GM18511 (cell line): Measurements from ENCODE around the gene GRID2.

Experiments
- ATAC-seq: cut with Tn5 transposase; IDR thresholded peaks from one replicate; pipeline ENCODE4 v1.9.1; 2021; ENCODE audit warnings: mild to moderate bottlenecking, moderate library complexity; ENCODE audit not compliant: unreplicated experiment

GRID2 gene

DNA sequence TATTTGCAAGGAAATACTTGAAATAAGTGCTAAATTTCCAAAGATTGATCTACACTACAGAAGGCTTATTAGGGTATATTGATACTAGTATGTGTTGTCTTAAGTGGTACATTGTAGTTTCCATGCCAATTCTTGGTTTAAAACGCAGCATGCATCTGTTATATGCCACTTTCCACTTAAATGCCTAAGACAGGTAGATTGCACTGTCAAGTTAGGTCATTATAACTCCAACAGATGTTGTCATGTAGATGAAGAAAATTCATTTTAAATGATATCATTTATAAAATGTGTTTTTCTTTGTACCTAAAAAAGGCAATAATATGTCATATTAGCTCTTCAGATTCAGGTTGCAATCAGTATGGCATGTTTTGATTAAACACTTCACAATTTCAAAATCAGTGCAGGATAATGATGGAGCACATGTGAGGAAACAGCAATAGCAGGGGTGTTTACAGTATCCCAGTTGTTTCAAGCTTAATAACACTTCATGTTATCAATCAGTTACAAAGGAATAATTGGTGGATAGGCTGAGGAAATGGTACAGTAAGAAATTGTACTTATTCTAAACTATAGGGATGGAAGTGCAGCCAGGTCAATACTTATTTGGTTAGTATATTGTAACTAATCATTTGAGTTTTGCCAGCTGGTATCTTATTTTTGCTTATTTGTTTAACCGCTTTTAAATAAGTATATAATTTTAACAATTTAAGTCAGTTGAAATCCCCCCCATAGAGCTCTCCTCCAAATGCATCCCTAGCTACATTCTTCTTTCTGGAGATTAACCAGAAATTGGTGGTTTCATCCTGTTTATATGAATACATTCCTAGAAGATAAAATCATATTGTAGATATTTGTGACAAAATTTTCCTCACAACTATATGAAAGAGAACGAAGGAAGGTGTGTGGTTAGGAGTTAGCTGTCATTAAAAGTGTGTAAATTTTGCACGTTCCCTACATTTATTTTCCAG lies 1070.4 kb downstream of the GRID2 start:
- ATAC-seq, result no peak

DNA sequence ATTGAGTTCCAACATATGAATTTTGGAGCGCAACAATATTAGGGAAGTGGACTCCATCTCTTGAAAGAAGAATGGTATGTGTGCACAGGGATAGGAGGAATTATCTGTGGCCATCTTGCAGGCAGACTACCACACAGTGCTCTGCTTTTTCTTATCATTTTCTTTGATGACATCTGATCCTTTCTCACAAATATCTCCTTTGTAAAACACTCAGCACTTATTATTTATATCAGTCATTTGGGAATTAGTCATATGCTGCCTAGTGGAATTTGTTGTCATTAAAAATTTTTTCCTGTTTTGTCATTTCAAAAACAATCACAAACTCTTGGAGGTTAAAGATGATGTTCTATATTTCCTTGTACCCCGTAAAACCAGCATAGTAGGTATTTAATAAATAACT lies 1080.5 kb downstream of the GRID2 start:
- no peak for ATAC-seq

DNA sequence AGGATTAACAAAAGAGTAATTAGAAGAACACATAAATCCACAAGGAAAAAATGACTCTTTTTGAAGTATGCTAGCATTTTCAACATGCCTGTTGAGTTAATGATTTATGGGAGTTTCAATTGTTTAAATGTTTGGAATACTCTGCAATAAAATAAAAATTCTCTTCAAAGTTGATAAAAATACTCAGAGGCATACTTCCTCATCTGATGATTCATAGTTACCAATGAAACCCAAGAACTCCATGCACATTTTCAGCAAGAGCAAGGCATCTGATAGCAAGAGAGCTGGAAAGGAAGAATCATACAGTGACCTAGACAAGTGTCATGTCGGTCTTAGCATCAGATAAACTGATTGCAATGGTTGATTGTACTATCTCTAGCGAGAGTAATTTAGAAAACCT lies 1081.1 kb downstream of the GRID2 start:
- ATAC-seq, result no peak

DNA sequence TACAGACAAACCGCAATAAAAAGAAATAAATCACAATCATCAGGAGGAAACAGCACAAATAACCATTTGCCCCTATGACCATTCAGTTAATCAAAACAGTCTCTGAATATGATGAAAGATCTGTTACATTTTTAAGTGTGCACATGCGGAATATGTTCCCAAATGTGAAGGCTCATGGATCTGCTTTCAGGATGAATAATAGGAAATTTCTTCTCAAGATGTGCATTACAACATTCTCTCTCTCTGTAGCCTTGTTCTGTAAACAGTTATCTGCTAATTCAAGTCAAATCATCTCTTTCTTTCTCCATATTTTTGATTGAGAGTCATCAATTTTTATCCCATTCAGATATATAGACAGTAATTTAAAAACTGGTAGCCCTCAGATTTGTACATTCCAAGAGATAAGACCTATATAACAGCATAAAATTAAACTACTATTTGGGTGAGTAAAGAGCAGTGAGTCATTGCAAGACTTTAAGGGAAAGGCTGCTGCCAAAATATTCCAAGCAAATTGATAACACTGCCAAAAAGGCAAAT lies 1090.8 kb downstream of the GRID2 start:
- no peak for ATAC-seq

DNA sequence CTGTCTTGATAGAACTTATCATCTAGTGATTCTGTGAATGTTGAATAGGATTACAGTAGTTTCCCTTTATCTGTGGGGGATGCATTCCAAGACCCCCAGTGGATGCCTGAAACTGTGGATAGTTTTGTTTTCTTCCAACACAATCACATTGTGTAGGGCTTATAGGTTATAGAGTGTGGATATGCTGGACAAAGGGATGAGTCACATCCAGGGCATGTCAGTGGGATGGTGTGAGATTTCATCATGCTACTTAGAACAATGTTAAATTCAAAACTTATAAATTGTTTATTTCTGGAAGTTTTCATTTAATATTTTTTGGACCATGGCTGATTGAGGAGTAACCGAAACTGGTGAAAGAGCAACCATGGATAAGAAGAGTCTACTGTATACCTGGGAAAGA lies 1092.5 kb downstream of the GRID2 start:
- ATAC-seq, result no peak

DNA sequence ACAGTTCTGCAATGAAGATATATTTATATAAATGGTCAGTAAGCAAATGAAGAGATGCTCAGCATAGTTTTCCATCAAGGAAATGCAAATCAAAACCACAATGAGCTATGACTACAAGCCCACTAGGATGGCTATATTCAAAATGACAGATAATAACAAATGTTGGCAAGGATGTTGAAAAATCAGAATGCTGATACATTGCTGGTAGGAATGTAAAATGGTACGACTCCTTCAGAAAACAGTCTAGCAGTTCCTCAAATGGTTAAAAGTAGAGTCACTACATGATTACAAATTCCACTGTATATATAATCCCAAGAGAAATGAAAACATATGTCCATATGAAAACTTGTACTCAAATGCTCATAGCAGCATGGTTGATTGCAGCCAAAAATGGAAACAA lies 1099.8 kb downstream of the GRID2 start:
- ATAC-seq, result no peak

DNA sequence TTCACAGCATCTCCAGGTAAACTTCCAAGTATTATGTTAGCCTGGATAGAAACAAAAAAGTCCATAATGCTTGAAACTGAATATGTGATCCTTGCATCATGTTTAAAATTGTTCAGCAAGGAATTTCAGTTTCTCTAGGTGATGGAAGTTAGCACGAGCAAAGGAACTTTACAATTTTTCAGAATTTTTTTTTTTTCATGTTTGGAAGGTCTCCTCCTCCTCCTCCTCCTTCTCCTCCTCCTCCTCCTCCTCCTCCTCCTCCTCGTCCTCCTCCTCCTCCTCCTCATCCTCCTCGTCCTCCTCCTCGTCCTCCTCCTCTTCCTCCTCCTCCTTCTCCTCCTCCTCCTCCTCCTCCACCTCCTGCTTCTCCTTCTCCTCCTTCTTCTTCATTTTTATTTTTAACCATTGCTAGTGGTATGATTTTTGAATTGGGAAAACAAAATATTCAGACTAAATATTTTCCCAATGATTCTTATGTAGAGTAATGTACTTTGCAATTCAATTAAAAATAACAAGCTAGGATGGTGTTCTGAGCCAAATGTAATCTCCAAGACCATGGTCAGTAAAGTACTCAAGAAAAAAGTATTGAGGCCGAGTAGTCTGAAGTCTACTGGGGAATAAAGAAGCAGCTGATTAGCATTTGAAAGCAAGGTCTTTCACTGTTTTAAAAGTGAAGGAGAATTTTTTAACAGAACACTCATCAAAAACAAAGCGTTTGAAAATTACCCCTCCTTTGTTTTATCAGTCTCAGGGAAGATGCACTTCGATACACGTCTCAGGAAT lies 1103.9 kb downstream of the GRID2 start:
- no peak for ATAC-seq

DNA sequence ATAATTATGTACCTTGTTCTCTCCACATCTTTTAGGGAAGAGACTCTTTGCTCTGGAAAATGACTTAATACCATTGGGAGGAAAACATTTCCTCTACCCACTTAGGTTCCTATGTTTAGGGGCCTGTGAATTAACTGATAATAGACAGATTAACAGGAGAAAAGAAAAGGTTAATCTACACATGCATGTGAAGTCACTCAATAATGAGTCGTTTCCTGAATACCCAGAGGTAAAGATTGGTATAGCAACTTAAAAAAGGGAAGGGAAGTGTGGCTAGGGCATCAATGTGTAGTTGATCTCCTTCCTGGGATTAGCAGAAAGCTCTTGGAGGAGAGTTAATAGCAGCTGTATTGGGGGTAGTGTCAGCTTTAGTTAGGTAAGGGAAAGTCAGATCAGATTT lies 1105.3 kb downstream of the GRID2 start:
- ATAC-seq, result no peak

DNA sequence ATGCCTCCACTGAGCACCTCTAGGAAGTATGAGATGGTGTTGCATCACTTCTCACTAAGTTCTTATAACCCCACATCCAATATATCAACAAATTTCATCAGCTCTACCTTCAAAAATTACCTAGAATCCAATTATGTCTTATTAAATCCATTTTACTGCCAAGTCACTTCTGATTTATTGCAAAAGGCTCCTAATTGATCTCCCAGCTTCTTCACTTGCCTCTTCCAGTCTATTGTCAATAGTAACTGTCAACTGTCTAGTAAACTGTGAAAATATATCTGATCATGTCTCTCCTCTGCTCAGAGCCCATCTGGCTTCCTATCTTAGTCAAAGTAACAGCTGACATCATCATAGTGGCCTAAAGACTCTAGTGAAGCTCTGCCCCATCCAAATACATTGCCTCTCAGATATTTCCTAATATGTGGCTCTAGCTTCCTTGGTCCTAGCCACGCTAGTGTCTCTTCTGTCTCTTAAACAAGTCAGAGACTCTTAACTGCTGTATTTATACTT lies 1110.3 kb downstream of the GRID2 start:
- ATAC-seq, result no peak

DNA sequence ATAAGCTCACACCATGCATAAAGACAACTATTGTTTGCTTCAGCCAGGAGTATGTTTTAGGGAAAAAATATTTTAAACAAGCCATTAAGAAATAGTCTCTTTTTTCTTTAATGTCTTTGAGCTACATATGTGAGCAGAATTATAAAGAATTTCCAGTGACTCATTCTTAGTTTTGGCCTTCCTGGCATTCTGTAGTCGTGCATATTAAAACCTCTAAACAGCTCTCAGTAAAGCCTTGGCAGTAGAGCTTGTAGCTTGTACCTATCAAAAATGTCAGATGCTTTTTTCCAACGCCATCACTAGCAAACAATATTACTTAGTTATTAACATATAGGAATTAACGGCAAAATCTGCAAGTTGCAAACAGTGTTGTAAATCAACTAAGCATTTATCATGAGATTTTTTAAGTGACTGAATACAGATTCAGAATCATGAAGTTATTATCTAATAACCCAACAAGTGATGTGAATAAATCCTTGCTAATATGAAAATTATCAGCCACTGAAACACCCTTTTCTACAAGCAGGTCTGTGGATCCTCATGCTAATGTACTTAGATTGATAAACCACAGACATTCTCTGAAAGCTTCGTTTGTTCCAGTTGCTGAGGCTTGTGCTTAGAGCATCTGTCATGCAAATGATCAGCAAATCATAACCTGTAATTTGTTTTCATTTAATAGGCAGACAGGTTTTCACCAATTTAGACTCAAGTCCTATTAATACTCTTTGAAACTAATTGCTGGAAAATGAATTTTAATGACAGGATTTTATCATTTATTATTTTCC lies 1112.8 kb downstream of the GRID2 start:
- ATAC-seq, result no peak

DNA sequence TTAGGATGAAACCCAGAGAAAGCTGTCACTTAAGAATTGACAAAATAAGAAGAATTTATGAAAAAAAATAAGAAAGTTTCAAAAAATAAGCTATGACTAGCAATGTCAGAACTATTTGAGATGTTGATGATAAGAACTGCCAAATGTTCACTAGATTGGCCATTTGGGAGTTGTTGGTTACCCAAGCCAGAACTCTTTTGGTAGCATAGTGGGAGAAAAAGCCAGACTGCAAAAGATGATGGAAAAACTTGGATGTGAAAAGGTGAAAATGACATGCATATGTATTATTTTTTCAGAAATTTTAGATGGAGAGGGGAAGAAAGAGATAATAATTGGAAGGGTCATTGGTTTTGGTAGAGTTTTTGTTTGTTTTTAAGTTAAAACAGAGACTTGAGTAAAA lies 1127.6 kb downstream of the GRID2 start:
- ATAC-seq, result no peak

DNA sequence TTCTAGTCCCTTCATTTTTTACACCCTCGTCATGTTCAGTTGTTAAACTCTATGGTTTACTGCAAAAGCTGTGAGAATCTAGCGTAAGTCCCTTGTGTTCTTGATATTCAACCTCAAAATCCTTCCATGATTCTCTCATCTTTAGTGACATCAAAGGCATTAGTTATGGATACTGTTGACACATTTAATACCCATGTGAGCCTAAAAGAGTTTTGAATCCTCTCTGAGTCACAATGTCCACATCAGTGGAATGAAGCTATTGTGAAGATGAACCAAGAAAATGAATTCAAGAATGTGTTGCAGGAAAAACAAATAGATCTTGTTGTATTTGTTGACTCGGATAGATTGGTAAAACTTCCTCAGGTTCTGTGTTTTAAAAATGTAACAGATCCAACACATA lies 1130.1 kb downstream of the GRID2 start:
- ATAC-seq, result no peak

DNA sequence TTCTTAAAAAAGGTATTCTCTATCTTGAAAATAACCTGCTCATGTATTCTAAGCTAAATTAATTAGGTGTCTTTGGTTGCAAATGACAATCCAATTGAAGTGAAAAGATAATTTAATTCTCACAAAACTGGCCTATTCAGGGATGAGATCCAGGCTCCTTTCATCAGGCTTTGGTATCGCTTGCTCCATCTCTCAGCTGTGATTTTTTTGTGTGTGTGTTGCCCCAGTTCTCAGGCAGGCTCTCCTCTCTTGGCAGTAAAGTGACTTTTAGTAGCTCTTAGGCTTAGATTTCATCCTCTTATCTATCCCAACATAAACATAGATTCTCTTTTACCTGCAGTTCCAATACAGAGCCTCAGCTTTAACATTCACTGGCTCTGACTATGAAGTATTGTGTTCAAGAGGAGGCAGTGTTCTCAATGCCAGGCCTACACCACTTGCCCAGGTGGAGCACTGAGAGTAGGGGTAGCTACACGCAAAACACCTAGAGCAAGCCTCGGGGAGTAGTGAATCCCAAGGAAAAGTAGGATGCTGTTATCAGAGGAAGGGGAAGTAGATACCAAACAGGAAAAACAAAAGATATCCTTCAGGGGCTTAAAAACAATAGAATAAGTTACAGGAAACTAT lies 1132.3 kb downstream of the GRID2 start:
- no peak for ATAC-seq

DNA sequence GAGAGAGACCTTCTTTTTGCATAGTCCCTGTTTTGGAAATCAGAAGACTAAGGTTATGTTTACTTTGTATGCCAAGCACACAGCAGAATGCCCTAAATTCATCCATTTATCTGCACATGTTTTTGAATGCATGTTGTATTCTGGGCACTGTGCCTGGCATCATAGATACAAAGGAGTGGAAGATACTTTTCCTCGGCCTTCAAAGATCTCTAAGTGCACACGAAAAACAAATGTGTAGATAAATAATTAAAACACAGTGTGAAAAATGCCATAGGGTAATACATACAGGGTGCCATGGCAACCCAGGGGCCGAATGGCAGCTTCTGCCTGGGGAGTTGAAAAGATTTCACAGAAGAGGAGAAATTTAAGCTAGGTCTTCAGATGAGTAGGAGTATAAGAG lies 1134.2 kb downstream of the GRID2 start:
- no peak for ATAC-seq

DNA sequence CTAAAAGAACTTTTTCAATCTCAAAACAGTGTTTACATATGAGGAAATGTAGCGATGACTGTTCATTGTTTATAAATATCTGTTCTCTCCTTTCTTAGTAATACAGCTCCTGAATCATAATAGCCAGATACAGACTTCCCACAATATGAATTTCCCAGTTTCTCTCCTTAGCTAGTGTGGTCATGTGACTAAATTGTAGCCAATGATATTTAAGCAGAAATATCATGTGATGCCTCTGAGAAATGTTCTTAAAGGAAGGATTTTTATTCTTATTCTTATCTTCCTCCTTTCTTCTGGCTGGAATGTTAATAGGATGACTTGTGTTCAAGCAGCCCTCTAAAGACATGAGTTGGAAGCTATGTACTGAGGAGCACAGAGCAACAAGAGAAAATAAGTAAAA lies 1141.1 kb downstream of the GRID2 start:
- ATAC-seq, result no peak

DNA sequence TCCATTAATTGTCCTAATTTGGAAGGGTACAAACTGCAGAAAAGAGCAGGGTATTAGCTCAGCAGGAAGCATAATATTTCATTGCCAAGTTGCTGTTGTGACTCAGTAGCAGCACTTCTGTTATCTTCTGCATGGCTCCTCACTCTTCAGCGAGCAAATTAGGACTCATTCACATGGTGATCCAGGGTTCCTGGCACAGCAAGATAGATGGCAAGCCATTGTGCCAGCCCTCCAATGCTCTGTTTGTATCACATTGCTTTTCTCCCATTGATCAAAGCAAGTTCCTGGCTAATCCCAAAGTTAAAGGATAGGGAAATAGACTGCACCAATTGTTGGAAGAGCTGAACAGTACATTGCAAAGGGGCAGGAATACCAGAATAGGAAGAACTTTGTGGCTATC lies 1142.3 kb downstream of the GRID2 start:
- no peak for ATAC-seq

DNA sequence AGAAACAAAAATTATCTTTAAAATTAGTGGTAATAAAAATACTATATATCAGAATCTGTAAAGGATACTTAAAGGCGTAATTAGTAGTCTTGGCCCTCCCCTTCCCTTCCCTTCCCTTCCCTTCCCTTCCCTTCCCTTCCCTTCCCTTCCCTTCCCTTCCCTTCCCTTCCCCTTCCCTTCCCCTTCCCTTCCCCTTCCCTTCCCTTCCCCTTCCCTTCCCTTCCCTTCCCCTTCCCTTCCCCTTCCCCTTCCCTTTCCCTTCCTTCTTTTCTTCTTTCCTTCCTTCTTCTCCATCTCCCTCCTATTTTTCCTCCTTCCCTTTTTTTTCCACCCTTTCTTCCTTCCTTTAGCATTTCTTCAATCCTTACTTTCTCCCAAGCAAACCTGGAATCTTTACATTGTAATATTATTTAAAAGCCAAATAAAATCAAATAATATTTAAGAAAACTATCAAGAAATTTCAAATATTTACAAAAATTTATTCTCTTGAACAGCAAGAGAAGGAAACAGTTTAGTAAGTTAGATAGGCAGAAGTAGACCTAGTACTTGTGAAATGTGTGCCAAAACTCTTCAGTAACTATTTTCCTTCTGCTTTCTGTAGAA lies 1145.0 kb downstream of the GRID2 start:
- no peak for ATAC-seq

DNA sequence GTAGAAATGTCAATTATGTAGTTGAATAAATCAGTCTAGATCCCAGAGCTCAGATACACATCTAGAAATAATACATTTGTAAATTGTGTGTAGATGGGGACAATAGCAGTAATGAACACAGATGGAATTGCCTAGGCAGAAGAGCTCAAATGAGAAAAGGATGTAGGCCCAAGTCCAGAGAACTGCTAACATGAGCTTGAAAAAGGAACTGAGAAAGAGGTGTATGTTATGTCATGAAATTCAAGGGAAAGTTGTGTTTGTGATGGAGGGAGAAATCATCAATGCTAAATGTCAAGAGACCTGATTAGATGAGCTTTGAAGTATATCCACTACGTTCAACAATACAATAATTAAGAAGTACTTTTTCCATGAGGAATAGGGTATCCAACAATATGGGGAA lies 1148.2 kb downstream of the GRID2 start:
- no peak for ATAC-seq

DNA sequence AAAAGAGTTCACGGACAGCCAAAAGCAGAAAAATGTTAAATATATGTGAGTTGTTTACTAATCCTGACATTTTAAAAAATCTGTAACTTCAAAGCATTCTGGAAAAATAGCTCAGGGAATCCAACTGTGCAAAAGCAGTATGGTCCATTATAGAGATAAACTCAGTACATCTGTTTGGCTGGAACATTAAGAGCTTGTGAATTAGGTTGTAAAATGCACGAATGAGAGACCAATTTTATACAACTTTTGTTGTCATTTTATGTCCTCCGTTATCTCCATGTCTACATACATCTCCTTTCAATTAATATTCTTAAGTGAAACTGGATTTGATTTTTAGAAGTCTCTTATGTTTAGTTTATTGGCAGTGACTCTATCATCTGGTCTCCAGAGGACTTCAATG lies 1157.8 kb downstream of the GRID2 start:
- ATAC-seq, result no peak

DNA sequence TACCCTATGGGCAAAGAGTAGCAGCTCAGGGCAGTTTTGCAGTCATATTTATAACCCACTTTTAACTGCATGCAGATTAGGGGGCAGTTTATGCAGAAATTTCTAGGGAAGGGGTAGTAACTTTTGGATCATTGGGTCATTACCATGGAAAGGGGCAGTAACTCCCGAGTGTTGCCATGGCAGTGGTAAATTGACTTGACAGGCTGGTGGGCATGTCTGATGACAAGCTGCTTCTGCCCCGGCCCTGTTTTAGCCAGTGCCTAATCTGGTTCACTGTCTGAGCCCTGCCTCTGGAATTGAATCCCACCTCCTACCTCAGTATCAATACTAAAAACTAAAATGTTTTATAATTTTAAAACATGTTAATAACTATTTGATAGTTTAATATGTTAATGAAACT lies 1162.7 kb downstream of the GRID2 start:
- no peak for ATAC-seq
